Measurements from ENCODE around the gene OR9A2. TPM values are rescaled to one million over a fixed set of nuclear protein-coding genes. Genes with fewer than 3 reads are reported as not detected.

OR9A2 gene
- total and polyA plus RNA-seq, 4 donors, result 0.08 TPM; not detected in 3

GRCh38 chr7:142999793-143000192, 27.1 kb downstream of the OR9A2 start:
- DNase-seq (ENCODE audit: low spot score), result no peak
- Histone ChIP-seq H3K9ac (ENCODE audit: low read depth in 1 of 2, low read length in 2 of 2) (no peak overlapping the region), H3K27ac (ENCODE audit: low read depth in 1 of 2, low read length in 2 of 2) (no peak overlapping the region), H3K4me1 (ENCODE audit: control insufficient read depth in 4 of 4, insufficient read depth in 4 of 4, low read length in 3 of 4) (peaks cover 2 to 7% (median 3%) of the 10 kb centered on the region in 4 donors), H3K4me3 (ENCODE audit: low read depth in 1 of 3, low read length in 3 of 3) (no peak overlapping the region), H3K27me3 (ENCODE audit: control insufficient read depth in 4 of 4, insufficient read depth in 4 of 4, low read length in 3 of 4) (no peaks in the 10 kb centered on the region), H3K9me3 (ENCODE audit: control insufficient read depth in 4 of 4, low read length in 3 of 4) (peaks cover 0 to 6% (median 0%) of the 10 kb centered on the region in 4 donors), H3K36me3 (ENCODE audit: control insufficient read depth in 4 of 4, insufficient read depth in 3 of 4, low read depth in 1 of 4, low read length in 3 of 4) (no peaks in the 10 kb centered on the region)
- TF ChIP-seq HNF4A (conservative IDR thresholded peaks at IDR 0.05) (peak; percentile 45 to 57), CTCF (IDR thresholded peaks at IDR 0.05; ENCODE audit: low read depth, low read length, missing input control) (no peak), SP1 (IDR thresholded peaks at IDR 0.05) (peak; percentile 45)

- Histone ChIP-seq H3K36me3 (ENCODE audit: control insufficient read depth in 4 of 4, insufficient read depth in 3 of 4, low read depth in 1 of 4, low read length in 3 of 4) (no peaks in the 10 kb centered on the region), H3K9ac (ENCODE audit: low read depth in 1 of 2, low read length in 2 of 2) (no peak overlapping the region), H3K9me3 (ENCODE audit: control insufficient read depth in 4 of 4, low read length in 3 of 4) (peaks cover 0 to 11% (median 0%) of the 10 kb centered on the region in 4 donors), H3K27ac (ENCODE audit: low read depth in 1 of 2, low read length in 2 of 2) (no peak overlapping the region), H3K27me3 (ENCODE audit: control insufficient read depth in 4 of 4, insufficient read depth in 4 of 4, low read length in 3 of 4) (no peaks in the 10 kb centered on the region), H3K4me3 (ENCODE audit: low read depth in 1 of 3, low read length in 3 of 3) (no peak overlapping the region), H3K4me1 (ENCODE audit: control insufficient read depth in 4 of 4, insufficient read depth in 4 of 4, low read length in 3 of 4) (peaks cover 0 to 7% (median 3%) of the 10 kb centered on the region in 4 donors)
- TF ChIP-seq FOXA2 (IDR thresholded peaks at IDR 0.05) (no peak), RAD21 (IDR thresholded peaks at IDR 0.05) (no peak), FOXA1 (IDR thresholded peaks at IDR 0.05) (no peak), ZBTB33 (IDR thresholded peaks at IDR 0.05) (no peak), NR2F2 (IDR thresholded peaks at IDR 0.05) (no peak), CTCF (IDR thresholded peaks at IDR 0.05; ENCODE audit: low read depth, low read length, missing input control) (no peak), HNF4G (IDR thresholded peaks at IDR 0.05) (no peak), SP1 (IDR thresholded peaks at IDR 0.05) (no peak), YY1 (IDR thresholded peaks at IDR 0.05) (no peak), GABPA (IDR thresholded peaks at IDR 0.05 in 1 of 2, conservative IDR thresholded peaks at IDR 0.05 in 1 of 2) (no peak), TAF1 (conservative IDR thresholded peaks at IDR 0.05) (no peak), RXRA (IDR thresholded peaks at IDR 0.05) (no peak), HNF4A (conservative IDR thresholded peaks at IDR 0.05) (no peak)
- TF ChIP-seq, protein P1, sequence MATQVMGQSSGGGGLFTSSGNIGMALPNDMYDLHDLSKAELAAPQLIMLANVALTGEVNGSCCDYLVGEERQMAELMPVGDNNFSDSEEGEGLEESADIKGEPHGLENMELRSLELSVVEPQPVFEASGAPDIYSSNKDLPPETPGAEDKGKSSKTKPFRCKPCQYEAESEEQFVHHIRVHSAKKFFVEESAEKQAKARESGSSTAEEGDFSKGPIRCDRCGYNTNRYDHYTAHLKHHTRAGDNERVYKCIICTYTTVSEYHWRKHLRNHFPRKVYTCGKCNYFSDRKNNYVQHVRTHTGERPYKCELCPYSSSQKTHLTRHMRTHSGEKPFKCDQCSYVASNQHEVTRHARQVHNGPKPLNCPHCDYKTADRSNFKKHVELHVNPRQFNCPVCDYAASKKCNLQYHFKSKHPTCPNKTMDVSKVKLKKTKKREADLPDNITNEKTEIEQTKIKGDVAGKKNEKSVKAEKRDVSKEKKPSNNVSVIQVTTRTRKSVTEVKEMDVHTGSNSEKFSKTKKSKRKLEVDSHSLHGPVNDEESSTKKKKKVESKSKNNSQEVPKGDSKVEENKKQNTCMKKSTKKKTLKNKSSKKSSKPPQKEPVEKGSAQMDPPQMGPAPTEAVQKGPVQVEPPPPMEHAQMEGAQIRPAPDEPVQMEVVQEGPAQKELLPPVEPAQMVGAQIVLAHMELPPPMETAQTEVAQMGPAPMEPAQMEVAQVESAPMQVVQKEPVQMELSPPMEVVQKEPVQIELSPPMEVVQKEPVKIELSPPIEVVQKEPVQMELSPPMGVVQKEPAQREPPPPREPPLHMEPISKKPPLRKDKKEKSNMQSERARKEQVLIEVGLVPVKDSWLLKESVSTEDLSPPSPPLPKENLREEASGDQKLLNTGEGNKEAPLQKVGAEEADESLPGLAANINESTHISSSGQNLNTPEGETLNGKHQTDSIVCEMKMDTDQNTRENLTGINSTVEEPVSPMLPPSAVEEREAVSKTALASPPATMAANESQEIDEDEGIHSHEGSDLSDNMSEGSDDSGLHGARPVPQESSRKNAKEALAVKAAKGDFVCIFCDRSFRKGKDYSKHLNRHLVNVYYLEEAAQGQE (IDR thresholded peaks at IDR 0.05), result no peak
- TF ChIP-seq, protein P2, sequence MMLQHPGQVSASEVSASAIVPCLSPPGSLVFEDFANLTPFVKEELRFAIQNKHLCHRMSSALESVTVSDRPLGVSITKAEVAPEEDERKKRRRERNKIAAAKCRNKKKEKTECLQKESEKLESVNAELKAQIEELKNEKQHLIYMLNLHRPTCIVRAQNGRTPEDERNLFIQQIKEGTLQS (IDR thresholded peaks at IDR 0.05), result no peak
- DNase-seq (ENCODE audit: low spot score), result no peak
- 69% methylated on average over 6 of the region's 6 CpGs for WGBS
Measured at GRCh38 chr7:142998966-142999365, 28.0 kb downstream of the OR9A2 start.

Measured in liver (tissue), 9 donors.